KBM-7 (cell line): Measurements from ENCODE around the gene RHOBTB1.
A peak's percentile ranks its signal among the peaks of the same experiment; 100 is the strongest.
"Not testable (repeated sequence)": the region's sequence is repeated elsewhere in the genome, so short reads cannot be mapped to it uniquely, and the experiment has no call there.

ENCODE experiments used
- DNase-seq: peaks from one replicate; pipeline ENCODE4 v3.0.0-alpha.2; 2015
- in situ Hi-C: fragments of 300-500 bp; cut with MboI; formaldehyde crosslinking; loops from 2 replicates; pipeline ENCODE4 v1.14.3; 2020; ENCODE audit warnings: low sequenced_read_pairs, low pct_unique_long_range_greater_than_20kb, mixed read lengths

The RHOBTB1 gene

DNA sequence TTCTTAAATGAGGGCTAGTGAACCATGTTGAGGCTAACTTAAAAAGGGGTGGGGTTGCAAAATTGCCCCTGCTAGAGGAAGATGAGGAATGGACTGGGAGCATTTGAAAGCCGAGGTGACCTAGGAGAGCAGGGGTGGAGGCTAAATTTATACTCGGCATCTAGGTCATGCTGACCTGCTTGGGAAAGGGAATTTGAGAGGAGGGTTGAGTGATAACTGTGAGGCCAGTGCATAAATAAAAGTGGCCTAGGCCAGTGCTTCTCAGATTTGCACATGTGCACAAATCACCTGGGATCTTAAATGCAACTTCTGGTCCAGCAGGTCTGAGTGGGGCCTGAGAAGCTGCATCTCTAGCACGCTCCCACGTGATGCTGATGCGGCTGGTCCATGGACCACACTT lies 95.3 kb downstream of the RHOBTB1 start:
- no peak for DNase-seq
- in situ Hi-C loops: no loop called here

- DNase-seq: no peak
- in situ Hi-C loops: no loop called here
These were observed 95.9 kb downstream of the RHOBTB1 start for GRCh38 chr10:60848126-60848525.

- peak; percentile 7 for DNase-seq
- in situ Hi-C loops: no loop called here
These were observed 97.8 kb downstream of the RHOBTB1 start for GRCh38 chr10:60846173-60846572.

GRCh38 chr10:60845038-60845437 lies 98.9 kb downstream of the RHOBTB1 start:
- in situ Hi-C loops: no loop called here
- no peak for DNase-seq

DNA sequence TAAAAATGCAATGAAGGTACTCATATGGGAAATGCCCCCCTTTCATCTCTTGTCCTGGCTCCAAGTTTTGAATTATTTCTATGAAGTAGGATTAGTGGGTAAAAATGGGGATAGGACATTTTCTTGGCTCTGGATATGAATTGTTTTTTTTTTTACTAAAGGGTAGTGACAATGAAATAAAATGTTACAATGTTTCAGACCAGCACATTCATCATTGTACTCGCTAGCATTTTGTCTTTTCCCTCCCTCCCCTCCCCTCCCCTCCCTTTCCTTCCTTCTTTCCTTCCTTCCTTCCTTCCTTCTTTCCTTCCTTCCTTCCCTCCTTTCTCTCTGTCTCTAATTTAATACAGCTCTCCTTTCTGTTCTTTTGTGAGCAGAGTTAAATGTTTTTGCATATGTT lies 101.3 kb downstream of the RHOBTB1 start:
- DNase-seq: no peak
- in situ Hi-C loops: no loop called here

DNA sequence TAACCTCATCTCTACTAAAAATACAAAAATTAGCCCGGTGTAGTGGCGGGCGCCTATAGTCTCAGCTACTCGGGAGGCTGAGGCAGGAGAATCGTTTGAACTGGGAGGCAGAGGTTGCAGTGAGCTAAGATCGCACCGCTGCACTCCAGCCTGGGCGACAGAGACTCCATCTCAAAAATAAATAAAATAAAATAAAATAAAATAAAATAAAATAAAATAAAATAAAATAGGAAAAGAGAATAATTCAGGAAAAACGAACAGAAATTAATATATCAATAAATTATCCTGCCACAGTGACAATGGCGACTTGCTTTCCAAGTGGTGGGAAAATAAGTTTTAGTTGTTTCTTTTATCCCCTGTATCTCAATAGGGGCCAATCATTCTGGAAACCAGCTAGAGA lies 102.8 kb downstream of the RHOBTB1 start:
- DNase-seq, in situ Hi-C loops: not testable (repeated sequence)

DNA sequence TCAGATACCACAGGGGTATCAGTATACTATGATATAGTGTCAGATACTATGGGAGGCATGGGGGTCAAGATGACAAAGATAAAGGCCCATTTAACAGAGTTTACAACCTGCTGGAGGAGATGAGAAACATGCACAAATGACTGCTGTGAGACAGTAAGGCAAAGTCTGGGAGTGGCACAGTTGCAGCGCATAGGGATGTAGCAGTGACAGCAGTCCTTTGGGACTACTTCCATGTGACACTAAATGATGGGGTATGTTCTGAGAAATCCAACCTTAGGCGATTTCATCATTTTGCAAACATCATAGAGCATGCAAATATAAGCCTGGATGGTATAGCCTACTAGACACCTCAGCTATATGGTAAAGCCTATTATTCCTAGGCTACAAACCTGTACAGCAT lies 108.9 kb downstream of the RHOBTB1 start:
- in situ Hi-C loops: no loop called here
- no peak for DNase-seq

DNA sequence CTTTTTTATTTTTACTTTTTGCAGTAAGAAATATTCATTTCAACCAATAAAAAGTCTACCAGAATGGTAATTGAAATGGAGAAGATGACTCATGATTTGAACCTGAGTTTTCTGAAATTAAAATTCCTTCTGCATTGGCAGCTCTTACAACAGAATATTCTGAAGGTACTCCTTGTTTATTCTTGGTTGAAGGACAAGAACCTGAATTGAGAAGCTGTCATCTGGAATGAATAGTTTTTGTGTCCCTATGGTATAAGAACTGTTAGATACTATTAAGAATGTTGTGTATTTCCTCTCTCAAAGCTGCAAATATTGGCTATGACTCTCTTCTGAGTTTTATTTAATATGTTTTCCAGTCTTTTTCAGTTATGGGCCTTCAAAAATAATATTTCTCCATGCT lies 109.6 kb downstream of the RHOBTB1 start:
- in situ Hi-C loops: no loop called here

GRCh38 chr10:60832136-60832535 lies 111.8 kb downstream of the RHOBTB1 start:
- DNase-seq, in situ Hi-C loops: not testable (repeated sequence)

More for the DNA sequence above, 109.6 kb downstream of the RHOBTB1 start:
- no peak for DNase-seq

DNA sequence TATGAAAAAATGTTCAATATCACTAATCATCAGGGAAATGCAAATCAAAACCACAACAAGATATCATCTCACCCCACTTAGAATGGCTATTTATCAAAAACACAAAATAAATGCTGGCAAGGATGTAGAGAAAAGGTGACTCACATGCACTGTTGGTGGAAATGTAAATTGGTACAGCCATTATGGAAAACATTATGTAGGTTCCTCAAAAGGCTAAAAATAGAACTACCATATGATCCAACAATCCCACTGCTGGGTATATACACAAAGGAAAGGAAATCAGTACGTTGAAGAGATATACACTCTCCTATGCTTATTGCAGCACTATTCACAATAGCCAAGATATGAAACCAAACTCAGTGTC lies 115.5 kb downstream of the RHOBTB1 start:
- in situ Hi-C loops: no loop called here
- peak; percentile 49 for DNase-seq

- in situ Hi-C loops: no loop called here
- peak; percentile 72 for DNase-seq
These were observed 116.0 kb downstream of the RHOBTB1 start for GRCh38 chr10:60827791-60828488.

DNA sequence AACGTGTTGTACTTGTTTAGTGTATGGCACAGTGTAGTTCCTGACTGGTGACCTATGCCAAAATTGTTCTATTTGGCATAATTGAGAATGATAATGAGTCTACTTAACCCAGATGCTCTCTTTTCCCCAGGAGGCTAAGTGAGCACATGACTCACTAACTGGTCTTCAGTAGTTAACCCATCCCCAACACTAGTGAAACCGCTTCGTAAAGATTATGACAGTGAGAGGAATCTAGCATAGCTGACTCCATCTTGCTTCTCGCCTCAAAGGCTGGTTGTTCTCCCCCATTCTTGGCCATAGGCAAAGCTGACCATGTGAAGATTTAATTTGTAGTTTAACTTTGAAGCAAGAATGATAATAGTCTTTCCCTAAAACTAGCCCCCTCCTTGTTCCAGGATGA lies 118.5 kb downstream of the RHOBTB1 start:
- DNase-seq: no peak
- in situ Hi-C loops: no loop called here

DNA sequence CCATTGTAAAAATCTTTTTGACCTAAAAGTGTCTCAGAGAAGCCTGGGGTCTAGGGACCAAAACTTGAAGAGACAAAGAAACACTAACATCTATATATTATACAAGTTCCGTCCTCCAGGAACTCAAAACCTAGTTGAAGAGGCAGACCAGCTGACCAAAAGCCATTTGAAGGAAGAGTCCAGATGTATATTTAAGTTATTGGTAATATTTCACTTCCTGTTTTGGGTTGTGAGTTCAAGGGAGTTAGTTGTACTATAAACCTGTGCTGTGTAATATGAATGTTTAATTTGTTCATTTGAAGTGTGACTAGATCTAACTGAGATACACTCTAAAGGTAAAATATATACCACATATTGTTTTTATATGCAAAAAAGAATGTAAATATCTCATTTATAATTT lies 120.7 kb downstream of the RHOBTB1 start:
- in situ Hi-C loops: loop anchor here (25.0 kb wide), 1 partner anchor 139 kb away; no protein-coding TSS in a partner anchor

DNA sequence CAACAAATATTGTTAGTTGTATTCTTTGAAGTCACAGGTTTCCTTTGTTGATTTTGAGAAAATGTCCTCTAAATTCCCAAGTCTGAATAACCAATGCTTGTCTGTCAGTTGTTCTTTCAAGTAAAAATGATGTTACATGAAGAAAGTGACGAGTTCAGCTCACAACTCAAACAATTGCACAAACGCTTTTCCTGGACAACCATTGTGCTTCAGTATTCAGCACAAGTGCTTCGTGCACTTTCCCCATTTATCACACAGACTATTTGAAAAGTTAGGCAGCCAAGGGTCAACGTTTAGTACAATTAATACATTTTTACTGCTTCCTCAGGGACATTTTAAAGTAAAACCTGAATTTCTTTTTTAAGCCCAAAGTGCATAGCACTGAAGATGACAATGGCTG lies 121.2 kb downstream of the RHOBTB1 start:
- DNase-seq: no peak
- in situ Hi-C loops: loop anchor here (25.0 kb wide), 1 partner anchor 139 kb away; no protein-coding TSS in a partner anchor

More for the DNA sequence above, 120.7 kb downstream of the RHOBTB1 start:
- DNase-seq: no peak

DNA sequence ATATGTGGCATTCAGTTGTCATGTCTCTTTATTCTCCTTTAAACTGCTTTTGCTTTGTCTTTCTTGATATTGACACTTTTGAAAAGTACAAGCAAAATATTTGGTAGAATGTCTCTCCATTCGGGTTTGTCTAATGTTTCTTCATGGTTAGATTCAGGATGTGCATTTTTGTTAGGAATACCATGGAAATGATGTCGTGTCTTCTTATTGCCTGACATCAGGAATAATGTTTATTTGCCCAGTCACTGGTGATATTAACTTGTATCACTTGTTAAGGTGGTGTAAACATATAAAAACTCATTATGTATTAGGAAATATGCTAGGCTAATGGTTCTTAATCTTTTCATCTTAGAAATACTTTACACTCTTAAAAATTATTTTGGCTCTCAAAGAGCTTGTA lies 122.3 kb downstream of the RHOBTB1 start:
- in situ Hi-C loops: loop anchor here (25.0 kb wide), 1 partner anchor 141 kb away; no protein-coding TSS in a partner anchor
- no peak for DNase-seq

GRCh38 chr10:60820093-60820754 lies 123.8 kb downstream of the RHOBTB1 start:
- in situ Hi-C loops: loop anchor here (25.0 kb wide), 1 partner anchor 142 kb away; no protein-coding TSS in a partner anchor
- peak; percentile 68 for DNase-seq
